Sigmoid colon (tissue), 3 donors: Measurements from ENCODE around the gene HDLBP.

ENCODE experiments used
- POLR2A ChIP-seq, 2 donors: fragments of 450-650 bp; IDR thresholded peaks; one replicate each; pipeline ENCODE4 v1.6.1; 2016; ENCODE audit warnings: antibody characterized with exemption in 2 of 2, mild to moderate bottlenecking in 2 of 2, moderate library complexity in 2 of 2
- TF ChIP-seq, protein P1 (sequence below), 4 experiments: fragments of 450-650 bp in 3 of 4; fragments of 200-600 bp in 1 of 4; IDR thresholded peaks; one replicate each; pipeline ENCODE4 v1.5.1; 2016 to 2019; ENCODE audit warnings: antibody characterized with exemption in 4 of 4, mild to moderate bottlenecking in 3 of 4, moderate library complexity in 2 of 4

DNA sequence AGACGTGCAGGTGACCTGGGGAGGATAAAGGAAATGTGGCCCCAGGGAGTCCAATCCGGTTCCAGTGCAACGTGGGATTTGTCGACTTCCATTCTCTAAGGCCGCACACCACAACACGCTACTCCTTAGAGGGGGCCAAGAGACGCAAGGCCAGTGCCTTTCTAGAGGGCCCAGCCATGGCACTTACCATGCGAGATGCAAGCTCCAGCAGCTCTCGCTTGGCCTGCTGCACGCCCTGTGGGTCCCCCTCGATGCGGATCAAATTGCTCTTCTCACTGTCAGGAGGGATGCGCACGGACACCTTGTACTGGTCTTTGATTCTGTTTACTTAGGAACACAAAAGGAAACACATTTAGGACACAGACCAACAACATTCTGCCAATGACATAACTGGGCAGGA, 65.8 kb downstream of the HDLBP start:
- TF ChIP-seq, protein P1, sequence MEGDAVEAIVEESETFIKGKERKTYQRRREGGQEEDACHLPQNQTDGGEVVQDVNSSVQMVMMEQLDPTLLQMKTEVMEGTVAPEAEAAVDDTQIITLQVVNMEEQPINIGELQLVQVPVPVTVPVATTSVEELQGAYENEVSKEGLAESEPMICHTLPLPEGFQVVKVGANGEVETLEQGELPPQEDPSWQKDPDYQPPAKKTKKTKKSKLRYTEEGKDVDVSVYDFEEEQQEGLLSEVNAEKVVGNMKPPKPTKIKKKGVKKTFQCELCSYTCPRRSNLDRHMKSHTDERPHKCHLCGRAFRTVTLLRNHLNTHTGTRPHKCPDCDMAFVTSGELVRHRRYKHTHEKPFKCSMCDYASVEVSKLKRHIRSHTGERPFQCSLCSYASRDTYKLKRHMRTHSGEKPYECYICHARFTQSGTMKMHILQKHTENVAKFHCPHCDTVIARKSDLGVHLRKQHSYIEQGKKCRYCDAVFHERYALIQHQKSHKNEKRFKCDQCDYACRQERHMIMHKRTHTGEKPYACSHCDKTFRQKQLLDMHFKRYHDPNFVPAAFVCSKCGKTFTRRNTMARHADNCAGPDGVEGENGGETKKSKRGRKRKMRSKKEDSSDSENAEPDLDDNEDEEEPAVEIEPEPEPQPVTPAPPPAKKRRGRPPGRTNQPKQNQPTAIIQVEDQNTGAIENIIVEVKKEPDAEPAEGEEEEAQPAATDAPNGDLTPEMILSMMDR (IDR thresholded peaks at IDR 0.05), result no peak
- no peak for TF ChIP-seq POLR2A (IDR thresholded peaks at IDR 0.05)
